Endodermal cell (in vitro differentiated cells): ENCODE measurements around the gene LPP. TPM values are rescaled to one million over a fixed set of nuclear protein-coding genes. Genes with fewer than 3 reads are reported as not detected.
A peak's percentile ranks its signal among the peaks of the same experiment; 100 is the strongest.

Experiments
- DNase-seq: peaks from one replicate; pipeline ENCODE4 v3.0.0-alpha.2; 2017
- H3K27ac ChIP-seq: 2 replicates; pipeline ENCODE4 v1.5.1; 2013; ENCODE audit warnings: mild to moderate bottlenecking, low read depth, low read length, moderate library complexity
- H3K27me3 ChIP-seq: 2 replicates; pipeline ENCODE4 v1.6.1; 2013; ENCODE audit warnings: mild to moderate bottlenecking, low read length, moderate library complexity; ENCODE audit not compliant: insufficient read depth, control insufficient read depth, poor library complexity, severe bottlenecking
- H3K36me3 ChIP-seq: 2 replicates; pipeline ENCODE4 v1.7.0; 2013; ENCODE audit warnings: mild to moderate bottlenecking, low read length, moderate library complexity; ENCODE audit not compliant: control insufficient read depth, insufficient read depth
- H3K4me1 ChIP-seq: one replicate; pipeline ENCODE4 v1.7.0; 2013; ENCODE audit warnings: low read length; ENCODE audit not compliant: control insufficient read depth, insufficient read depth
- H3K4me3 ChIP-seq: 2 replicates; pipeline ENCODE4 v1.5.1; 2013; ENCODE audit warnings: mild to moderate bottlenecking, low read length, moderate library complexity
- H3K9ac ChIP-seq: 2 replicates; pipeline ENCODE4 v1.6.1; 2013; ENCODE audit warnings: mild to moderate bottlenecking, low read length, moderate library complexity; ENCODE audit not compliant: poor library complexity, severe bottlenecking; ENCODE audit errors: extremely low read depth
- H3K9me3 ChIP-seq: 2 replicates; pipeline ENCODE4 v1.6.1; 2013; ENCODE audit warnings: mild to moderate bottlenecking, low read length, moderate library complexity; ENCODE audit not compliant: control insufficient read depth
- H3K27ac Mint-ChIP-seq: 2 replicates; pipeline ENCODE4 v1.8.0; 2020; ENCODE audit warnings: mixed read lengths
- H3K27me3 Mint-ChIP-seq: 2 replicates; pipeline ENCODE4 v1.8.0; 2021; ENCODE audit warnings: mild to moderate bottlenecking, mixed read lengths; ENCODE audit not compliant: insufficient read depth
- H3K36me3 Mint-ChIP-seq: 2 replicates; pipeline ENCODE4 v1.8.0; 2020; ENCODE audit warnings: low read depth, mixed read lengths
- H3K4me1 Mint-ChIP-seq: 2 replicates; pipeline ENCODE4 v1.8.0; 2020; ENCODE audit warnings: mixed read lengths
- H3K4me3 Mint-ChIP-seq: 2 replicates; pipeline ENCODE4 v1.8.0; 2020; ENCODE audit warnings: mild to moderate bottlenecking, moderate library complexity, mixed read lengths
- H3K9me3 Mint-ChIP-seq: 2 replicates; pipeline ENCODE4 v1.8.0; 2020; ENCODE audit warnings: mild to moderate bottlenecking, mixed read lengths
- WGBS, 2 experiments: methylation state at CpG; one replicate each; pipeline versions ENCODE4 v1.1.5 to v1.1.7; 2013; ENCODE audit warnings: missing lambda C conversion rate in 2 of 2, mixed read lengths in 1 of 2; ENCODE audit not compliant: insufficient coverage in 1 of 2, insufficient read length in 1 of 2; 5-methylcytosine and 5-hydroxymethylcytosine counted together
- total RNA-seq, 2 donors: library from RNA; stranded (reverse); fragmentation: NEBNext Ultra II Directional in 1 of 2; extraction: Animal tissue kit (Norgen Biotek cat#: 25700) in 1 of 2; gene quantifications; 2 replicates in 1 of 2; 3 replicates in 1 of 2; pipeline ENCODE4 v1.2.1, GENCODE V29; 2021
- TF ChIP-seq, protein P1 (sequence below): fragments of 200-600 bp; sonication (generic); conservative IDR thresholded peaks from 2 replicates; pipeline ENCODE4 v1.5.0; 2021; ENCODE audit warnings: antibody characterized with exemption, mild to moderate bottlenecking

Gene LPP
- total RNA-seq, 2 donors from 2014 or later, result 78.0 to 105 TPM

DNA sequence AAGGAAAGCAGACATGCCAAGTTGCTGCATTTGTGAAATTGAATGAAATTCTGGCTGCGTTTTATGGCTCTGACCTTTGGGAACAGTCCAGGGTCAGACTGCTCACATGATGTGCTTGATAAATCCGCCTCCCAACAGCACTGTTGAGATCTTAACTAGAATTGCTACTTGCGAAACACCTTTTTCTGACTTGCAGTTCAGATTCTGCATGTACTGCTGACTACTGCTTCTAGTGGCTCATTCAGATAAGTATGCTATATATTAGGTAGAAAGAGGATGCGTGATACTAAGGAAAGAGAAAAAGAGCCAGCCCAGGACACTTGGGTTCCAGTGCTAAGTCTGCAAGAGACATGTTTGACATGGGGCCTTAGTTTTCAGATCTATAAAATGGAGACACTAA is 129.4 kb downstream of the LPP start:
- Histone ChIP-seq H3K36me3 (peaks cover 8% of the 10 kb centered on the region), H3K4me1 (no peaks in the 10 kb centered on the region), H3K9ac (no peak overlapping the region), H3K4me3 (no peak overlapping the region), H3K27ac (no peak overlapping the region), H3K9me3 (no peaks in the 10 kb centered on the region), H3K27me3 (no peaks in the 10 kb centered on the region)
- H3K36me3 Mint-ChIP-seq, result peaks cover 1% of the 10 kb centered on the region
- H3K27ac Mint-ChIP-seq, result peak overlapping the region; percentile 14
- H3K4me1 Mint-ChIP-seq, result peaks cover 29% of the 10 kb centered on the region
- 91 to 95% methylated on average over 4 of the region's 4 CpGs for WGBS, 2 experiments
- TF ChIP-seq, protein P1, sequence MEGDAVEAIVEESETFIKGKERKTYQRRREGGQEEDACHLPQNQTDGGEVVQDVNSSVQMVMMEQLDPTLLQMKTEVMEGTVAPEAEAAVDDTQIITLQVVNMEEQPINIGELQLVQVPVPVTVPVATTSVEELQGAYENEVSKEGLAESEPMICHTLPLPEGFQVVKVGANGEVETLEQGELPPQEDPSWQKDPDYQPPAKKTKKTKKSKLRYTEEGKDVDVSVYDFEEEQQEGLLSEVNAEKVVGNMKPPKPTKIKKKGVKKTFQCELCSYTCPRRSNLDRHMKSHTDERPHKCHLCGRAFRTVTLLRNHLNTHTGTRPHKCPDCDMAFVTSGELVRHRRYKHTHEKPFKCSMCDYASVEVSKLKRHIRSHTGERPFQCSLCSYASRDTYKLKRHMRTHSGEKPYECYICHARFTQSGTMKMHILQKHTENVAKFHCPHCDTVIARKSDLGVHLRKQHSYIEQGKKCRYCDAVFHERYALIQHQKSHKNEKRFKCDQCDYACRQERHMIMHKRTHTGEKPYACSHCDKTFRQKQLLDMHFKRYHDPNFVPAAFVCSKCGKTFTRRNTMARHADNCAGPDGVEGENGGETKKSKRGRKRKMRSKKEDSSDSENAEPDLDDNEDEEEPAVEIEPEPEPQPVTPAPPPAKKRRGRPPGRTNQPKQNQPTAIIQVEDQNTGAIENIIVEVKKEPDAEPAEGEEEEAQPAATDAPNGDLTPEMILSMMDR, result peak; percentile 41
- H3K27me3 Mint-ChIP-seq, result no peaks in the 10 kb centered on the region
- DNase-seq, result no peak
- H3K9me3 Mint-ChIP-seq, result no peaks in the 10 kb centered on the region
- no peak overlapping the region for H3K4me3 Mint-ChIP-seq

- Mint-ChIP-seq H3K9me3 (no peaks in the 10 kb centered on the region), H3K36me3 (peaks cover 1% of the 10 kb centered on the region), H3K4me3 (no peak overlapping the region), H3K4me1 (peaks cover 26% of the 10 kb centered on the region), H3K27me3 (no peaks in the 10 kb centered on the region), H3K27ac (peak overlapping the region; percentile 70)
- WGBS, 2 experiments, result 89 to 93% methylated on average over 7 to 9 of the region's 9 CpGs
- TF ChIP-seq, protein P1, result no peak
- no peak overlapping the region for H3K4me3 ChIP-seq
- H3K27me3 ChIP-seq, result no peaks in the 10 kb centered on the region
- H3K36me3 ChIP-seq, result peaks cover 12% of the 10 kb centered on the region
- no peaks in the 10 kb centered on the region for H3K4me1 ChIP-seq
- DNase-seq, result no peak
- H3K9ac ChIP-seq, result no peak overlapping the region
- H3K9me3 ChIP-seq, result no peaks in the 10 kb centered on the region
- no peak overlapping the region for H3K27ac ChIP-seq
Measured at GRCh38 chr3:188284455-188285212, 130.7 kb downstream of the LPP start.

DNA sequence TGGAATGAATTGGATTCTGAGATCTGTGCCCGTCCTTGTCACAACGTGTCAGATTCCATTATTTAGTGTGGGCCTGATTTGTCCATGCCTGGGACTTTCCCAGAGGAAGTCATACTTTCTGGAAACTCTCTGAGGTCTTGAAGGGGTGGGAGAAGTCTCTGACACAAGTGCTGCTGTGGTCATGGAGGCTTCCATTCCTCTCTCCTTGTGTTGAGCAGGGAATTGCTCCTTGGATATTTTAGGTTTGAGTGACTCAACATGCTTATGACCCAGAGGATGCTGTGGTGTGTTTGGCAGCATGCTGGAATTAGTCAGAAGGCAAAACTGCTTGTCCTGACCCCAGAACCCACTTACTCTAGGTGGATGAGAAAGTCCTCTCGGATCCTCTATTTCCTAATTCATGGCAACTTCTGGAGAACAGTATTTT is 132.1 kb downstream of the LPP start:
- TF ChIP-seq, protein P1, result no peak
- Mint-ChIP-seq H3K27ac (no peak overlapping the region), H3K4me3 (no peak overlapping the region), H3K36me3 (peaks cover 7% of the 10 kb centered on the region), H3K4me1 (peaks cover 21% of the 10 kb centered on the region), H3K27me3 (no peaks in the 10 kb centered on the region), H3K9me3 (no peaks in the 10 kb centered on the region)
- Histone ChIP-seq H3K27ac (no peak overlapping the region), H3K27me3 (no peaks in the 10 kb centered on the region), H3K9ac (no peak overlapping the region), H3K4me3 (no peak overlapping the region), H3K36me3 (peaks cover 19% of the 10 kb centered on the region), H3K4me1 (no peaks in the 10 kb centered on the region), H3K9me3 (no peaks in the 10 kb centered on the region)
- 93 to 94% methylated on average over 2 of the region's 3 CpGs for WGBS, 2 experiments
- no peak for DNase-seq
